Superior temporal gyrus (tissue), 1 donor: ENCODE results near the gene S100B.
"Not testable (repeated sequence)": the region's sequence is repeated elsewhere in the genome, so short reads cannot be mapped to it uniquely, and the experiment has no call there.

ENCODE experiments used
- DNase-seq: peaks from one replicate; pipeline ENCODE4 v3.0.0-alpha.2; 2016; ENCODE audit errors: extremely low spot score

S100B gene

DNA sequence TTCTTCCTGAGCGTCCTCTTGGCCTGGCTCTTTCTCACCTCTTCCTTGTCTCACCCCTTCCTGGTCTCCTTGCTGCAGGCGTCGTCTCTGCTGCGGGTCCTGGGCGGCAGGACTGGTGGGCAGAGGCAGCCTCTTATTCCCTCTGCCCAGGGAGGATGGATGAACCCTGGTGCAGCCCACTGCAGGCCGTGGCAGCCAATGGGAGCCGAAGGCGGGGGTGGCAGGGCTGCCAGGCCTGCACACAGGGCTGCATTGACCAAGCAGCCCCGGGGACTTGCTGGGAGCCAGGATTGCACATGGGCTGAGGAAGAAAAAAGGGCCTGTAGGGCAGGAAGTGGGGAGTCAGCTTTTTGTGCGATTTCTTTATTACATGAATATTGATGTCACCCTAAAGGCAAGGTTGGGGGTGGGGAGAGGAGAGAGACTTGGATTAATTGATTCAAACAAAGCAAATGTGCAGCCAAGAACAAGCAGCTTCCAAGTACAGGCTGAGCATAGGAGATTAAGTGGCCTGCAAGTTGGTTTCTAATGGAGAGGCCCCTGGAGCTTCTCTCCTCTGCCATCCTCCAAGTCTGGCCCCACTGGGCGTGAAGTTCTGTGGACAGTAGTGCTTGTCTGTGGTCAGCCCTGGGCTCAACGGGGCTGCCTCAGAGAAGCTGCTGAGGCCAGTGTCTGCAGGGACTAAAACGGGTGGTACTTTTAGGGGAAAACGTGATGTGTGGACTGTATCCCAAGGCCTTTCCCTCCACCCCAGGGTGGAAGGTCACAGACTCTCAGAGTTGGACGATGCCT is at the start of gene S100B:
Gene S100B, minus strand, starts transcription at position 108 of the 792 bp plus-strand sequence. CDS start 2,667 bp downstream, outside the sequence.
- DNase-seq = peak; percentile 89

DNA sequence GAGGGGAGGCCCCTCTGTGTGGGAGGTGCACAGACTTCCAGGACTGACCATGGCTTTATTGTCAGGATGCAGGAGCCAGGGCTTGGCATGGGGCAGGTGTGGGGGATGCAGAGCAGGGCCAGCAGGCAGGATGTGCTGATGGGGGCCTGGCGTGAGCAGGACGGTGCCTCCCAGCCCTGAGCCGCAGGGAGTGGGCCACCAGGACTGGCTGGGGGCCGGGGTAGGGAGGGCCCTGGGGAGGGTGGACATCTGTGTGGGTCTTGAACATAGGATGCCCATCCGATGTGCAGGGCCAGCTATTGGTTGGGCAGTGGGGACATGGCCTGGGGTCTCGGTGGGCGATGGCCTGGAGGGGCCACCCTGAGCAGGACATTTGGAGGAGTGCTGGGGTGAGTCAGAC is 46.2 kb upstream of the S100B start:
- DNase-seq = no peak

GRCh38 chr21:46650476-46651098 is 45.7 kb upstream of the S100B start:
- no peak for DNase-seq

DNA sequence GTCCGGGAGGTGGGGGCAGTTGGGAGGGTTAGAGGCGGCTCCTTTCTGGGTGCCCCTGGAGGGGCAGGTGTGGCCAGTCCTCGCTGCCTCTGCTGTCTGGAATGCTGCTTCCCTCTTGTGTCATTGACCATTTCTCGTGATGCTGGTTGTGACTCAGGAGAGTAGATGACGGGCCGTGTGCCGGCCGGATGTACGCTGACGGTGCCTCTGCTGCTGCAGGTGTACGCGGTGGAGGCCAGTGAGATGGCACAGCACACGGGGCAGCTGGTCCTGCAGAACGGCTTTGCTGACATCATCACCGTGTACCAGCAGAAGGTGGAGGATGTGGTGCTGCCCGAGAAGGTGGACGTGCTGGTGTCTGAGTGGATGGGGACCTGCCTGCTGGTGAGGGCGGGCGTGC is 44.5 kb upstream of the S100B start:
- DNase-seq = no peak

DNA sequence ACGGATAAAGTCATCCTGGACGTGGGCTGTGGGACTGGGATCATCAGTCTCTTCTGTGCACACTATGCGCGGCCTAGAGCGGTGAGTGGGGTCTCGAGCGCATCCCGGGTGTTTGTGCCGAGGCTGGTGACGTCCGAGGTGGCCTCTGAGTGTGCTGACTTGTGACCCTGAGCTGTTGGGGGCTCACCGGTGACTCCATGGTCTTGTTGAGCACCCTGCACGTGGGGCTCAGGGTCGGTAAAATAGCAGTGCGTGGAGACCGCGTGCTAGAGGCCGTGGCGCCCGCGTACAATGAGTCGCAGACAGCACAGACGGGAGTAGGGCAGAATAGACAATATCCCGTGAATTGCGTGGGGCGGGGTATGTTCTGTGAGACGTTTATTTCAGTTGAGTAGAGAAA is 43.7 kb upstream of the S100B start:
- DNase-seq = no peak

GRCh38 chr21:46646541-46647154 is 41.8 kb upstream of the S100B start:
- DNase-seq = no peak

GRCh38 chr21:46645840-46646239 is 41.0 kb upstream of the S100B start:
- no peak for DNase-seq

GRCh38 chr21:46643379-46644177 is 38.7 kb upstream of the S100B start:
- no peak for DNase-seq

DNA sequence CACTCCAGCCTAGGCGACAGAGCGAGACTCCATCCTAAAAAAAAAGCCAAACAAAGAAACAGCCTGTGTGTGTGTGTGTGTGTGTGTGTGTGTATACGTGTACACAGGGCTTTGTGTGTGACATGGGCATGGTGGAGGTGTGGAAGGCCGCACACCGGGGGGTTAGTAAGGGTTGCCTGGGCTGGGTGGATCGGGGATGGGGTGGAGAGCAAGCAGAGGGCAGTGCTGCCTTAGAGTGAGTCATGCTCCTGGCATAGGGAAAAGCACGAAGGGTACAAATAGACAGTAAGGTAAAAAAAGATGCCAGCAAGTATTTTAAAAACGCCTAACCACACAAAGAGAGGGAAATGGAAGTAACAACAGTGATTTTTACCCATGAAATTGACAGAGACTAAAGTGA is 36.8 kb upstream of the S100B start:
- no peak for DNase-seq

DNA sequence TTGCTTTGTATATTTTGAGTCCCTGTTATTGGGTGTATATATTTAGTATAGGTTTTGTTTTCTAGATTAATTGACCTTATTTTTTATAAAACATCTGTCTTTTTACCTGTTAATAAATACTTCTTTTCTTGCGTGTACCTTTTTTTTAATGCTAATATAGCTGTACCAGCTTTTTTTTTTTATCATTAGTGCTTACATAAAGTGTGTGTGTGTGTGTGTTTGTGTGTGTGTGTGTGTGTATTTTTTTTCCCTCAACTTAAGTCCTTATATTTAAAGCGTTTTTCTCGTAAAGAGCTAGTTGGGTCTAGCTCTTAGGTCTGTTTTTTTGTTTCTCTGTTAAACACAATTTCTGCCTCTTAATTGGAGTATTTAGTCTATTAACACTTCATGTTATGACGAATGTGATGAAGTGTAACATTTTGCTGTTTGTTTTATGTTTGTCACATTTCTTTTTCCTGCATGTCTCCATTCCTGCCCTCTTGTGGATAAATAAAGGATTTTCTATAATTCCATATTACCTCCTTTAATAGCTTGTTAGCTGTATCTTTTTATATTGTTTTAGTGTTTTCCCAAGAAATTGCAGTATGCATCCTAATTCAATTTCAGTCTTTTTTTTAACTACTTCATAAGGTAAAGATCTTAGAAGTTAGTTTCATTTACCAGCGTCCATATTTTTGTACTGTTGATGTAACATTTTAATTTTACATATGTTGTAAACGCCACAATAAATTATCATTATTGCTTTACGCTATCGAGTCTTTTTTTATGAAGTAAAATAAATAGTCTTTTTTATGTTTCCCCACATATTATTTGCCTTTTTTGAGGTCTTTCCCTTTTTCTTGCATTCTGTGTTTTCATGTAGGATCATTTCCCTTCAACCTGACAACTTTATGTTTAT is 34.9 kb upstream of the S100B start:
- peak; percentile 80 for DNase-seq

GRCh38 chr21:46637952-46638746 is 33.3 kb upstream of the S100B start:
- peak; percentile 62 for DNase-seq

GRCh38 chr21:46636550-46637285 is 31.8 kb upstream of the S100B start:
- DNase-seq = peak; percentile 22

DNA sequence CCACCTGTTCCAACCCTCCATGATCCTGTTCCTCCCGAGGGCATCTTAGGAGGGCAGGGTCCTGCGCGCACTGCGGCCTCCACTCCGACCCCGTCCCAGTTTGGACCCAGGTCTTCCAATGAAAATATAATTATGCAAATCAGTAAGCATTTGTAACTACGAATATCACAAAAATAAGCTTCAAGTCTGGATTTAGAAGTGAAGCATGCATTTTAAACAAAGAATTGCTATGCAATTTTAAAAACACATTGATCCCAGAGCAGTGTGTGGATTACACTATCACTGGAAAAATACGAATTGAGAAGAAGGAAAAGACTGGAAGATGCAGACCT is 31.3 kb upstream of the S100B start:
- DNase-seq = no peak

- DNase-seq = peak; percentile 97
Measured at GRCh38 chr21:46635324-46636180, 30.7 kb upstream of the S100B start, which contains the start of gene PRMT2. PRMT2 (plus strand) TSS chr21:46635674; CDS start chr21:46636952, 1,278 bp downstream.

GRCh38 chr21:46634966-46635323 is 30.1 kb upstream of the S100B start:
- DNase-seq = peak; percentile 86

DNA sequence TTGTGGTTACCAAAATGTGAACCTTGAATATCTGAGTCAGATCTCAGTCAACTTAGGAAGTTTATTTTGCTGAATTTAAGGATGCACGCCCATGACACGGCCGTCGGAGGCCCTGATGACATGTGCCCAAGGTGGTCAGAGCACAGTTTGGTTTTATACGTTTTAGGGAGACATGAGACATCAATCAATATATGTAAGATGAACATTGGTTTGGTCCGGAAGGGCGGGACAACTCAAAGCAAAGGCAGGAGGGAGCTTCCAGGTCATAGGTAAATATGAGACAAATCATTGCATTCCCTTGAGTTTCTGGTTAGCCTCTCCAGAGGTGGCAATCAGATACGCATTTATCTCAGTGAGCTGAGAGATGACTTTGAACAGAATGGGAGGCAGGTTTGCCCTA is 29.5 kb upstream of the S100B start:
- no peak for DNase-seq

DNA sequence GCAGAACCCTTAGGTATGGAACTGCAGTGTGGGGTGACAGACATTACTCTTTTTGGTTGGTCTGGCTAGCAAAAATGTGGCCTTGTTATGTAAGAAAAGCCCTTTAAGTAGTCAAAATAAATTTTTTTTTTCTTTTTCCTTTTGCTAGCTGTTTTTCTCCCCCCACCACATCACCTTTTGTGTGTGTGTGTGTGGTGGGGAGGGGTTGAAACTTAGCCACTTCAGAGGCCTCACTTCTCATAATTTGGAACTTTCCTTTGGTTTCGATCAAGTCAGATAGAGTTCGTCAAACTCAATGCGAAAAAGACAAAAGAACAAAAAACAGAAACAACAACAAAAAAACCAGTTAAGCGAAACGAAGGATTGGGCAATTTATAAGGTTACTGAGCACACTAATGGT is 28.7 kb upstream of the S100B start:
- DNase-seq = no peak

DNA sequence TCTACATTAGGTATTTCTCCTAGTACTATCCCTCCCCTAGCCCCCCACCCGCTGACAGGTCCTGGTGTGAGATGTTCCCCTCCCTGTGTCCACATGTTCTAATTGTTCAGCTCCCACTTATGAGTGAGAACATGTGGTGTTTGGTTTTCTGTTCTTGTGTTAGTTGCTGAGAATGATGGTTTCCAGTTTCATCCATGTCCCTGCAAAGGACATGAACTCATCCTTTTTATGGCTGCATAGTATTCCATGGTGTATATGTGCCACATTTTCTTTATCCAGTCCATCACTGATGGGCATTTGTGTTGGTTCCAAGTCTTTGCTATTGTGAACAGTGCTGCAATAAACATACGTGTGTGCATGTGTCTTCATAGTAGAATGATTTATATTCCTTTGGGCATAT is 26.0 kb upstream of the S100B start:
- DNase-seq = not testable (repeated sequence)

DNA sequence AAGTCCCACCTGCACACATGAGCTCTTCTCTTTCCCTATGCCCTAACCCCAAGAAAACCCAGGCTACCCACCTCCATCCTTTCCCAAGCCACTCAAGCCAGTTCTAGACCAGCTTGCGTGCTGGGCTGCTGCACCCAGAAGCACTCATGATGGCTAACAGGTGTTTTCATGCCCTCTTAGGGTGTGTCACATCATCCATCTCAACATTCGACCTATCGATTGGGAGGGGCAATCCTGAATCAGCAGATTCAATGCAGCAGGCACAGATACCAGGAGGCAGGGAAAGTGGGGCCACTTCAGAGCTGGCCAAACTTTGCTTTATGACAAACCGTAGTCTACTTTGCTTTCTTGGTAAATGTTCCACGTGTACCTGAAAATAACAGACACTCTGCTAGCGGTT is 24.0 kb upstream of the S100B start:
- DNase-seq = no peak
